ENCODE measurements around the gene KIRREL3. TPM values are rescaled to one million over a fixed set of nuclear protein-coding genes. Genes with fewer than 3 reads are reported as not detected.

Gene KIRREL3
- total RNA-seq, 1 experiment from 2014 or later, result 0.44 TPM

- Histone ChIP-seq H3F3A (ENCODE audit: low read length, unreplicated experiment) (no peaks in the 10 kb centered on the region), H3K9ac (ENCODE audit: low read length) (no peak overlapping the region), H3K4me1 (ENCODE audit: insufficient read depth, low read length) (no peaks in the 10 kb centered on the region), H3K79me2 (ENCODE audit: low read length) (no peaks in the 10 kb centered on the region), H3K4me3 (ENCODE audit: low read length) (no peak overlapping the region), H2AFZ (ENCODE audit: low read length) (no peak overlapping the region), H3K27me3 (ENCODE audit: low read length) (peaks cover 60% of the 10 kb centered on the region), H3K9me3 (ENCODE audit: low read length) (no peaks in the 10 kb centered on the region), H3K4me2 (ENCODE audit: low read length) (no peak overlapping the region), H4K20me1 (ENCODE audit: low read length) (no peaks in the 10 kb centered on the region), H3K27ac (ENCODE audit: low read length) (no peak overlapping the region), H3K9me2 (replicated peaks; ENCODE audit: low read length) (no peaks in the 10 kb centered on the region), H3K36me3 (ENCODE audit: low read depth, low read length) (no peaks in the 10 kb centered on the region)
- ATAC-seq (no peak), DNase-seq (no peak)
- no TSS peak for BruUV-seq (replicated peaks)
- no peak for TF ChIP-seq EZH2phosphoT487 (IDR thresholded peaks at IDR 0.05; ENCODE audit: borderline replicate concordance, low read length)
- no peak for TF ChIP-seq CTCF (conservative IDR thresholded peaks at IDR 0.05; ENCODE audit: low read depth, low read length)
- TF ChIP-seq EZH2 (IDR thresholded peaks at IDR 0.05; ENCODE audit: low read length, unreplicated experiment), result no peak
- ChIA-PET POLR2A (ENCODE audit: unreplicated experiment) (no interaction called here), CTCF (no interaction called here)
- intact Hi-C loops (cut with micrococcal nuclease), result no loop called here
Measured at GRCh38 chr11:126754591-126755426, 245.8 kb downstream of the KIRREL3 start.

GRCh38 chr11:126753990-126754389 is 246.6 kb downstream of the KIRREL3 start:
- BruUV-seq (replicated peaks), result no TSS peak
- Histone ChIP-seq H3K4me1 (ENCODE audit: insufficient read depth, low read length) (no peaks in the 10 kb centered on the region), H3K9me2 (replicated peaks; ENCODE audit: low read length) (no peaks in the 10 kb centered on the region), H3K27ac (ENCODE audit: low read length) (no peak overlapping the region), H3K9ac (ENCODE audit: low read length) (no peak overlapping the region), H2AFZ (ENCODE audit: low read length) (no peak overlapping the region), H3F3A (ENCODE audit: low read length, unreplicated experiment) (no peaks in the 10 kb centered on the region), H3K9me3 (ENCODE audit: low read length) (no peaks in the 10 kb centered on the region), H3K4me3 (ENCODE audit: low read length) (no peak overlapping the region), H4K20me1 (ENCODE audit: low read length) (no peaks in the 10 kb centered on the region), H3K79me2 (ENCODE audit: low read length) (no peaks in the 10 kb centered on the region), H3K27me3 (ENCODE audit: low read length) (peaks cover 67% of the 10 kb centered on the region), H3K36me3 (ENCODE audit: low read depth, low read length) (no peaks in the 10 kb centered on the region), H3K4me2 (ENCODE audit: low read length) (no peak overlapping the region)
- no peak for DNase-seq
- ATAC-seq, result no peak
- TF ChIP-seq EZH2phosphoT487 (IDR thresholded peaks at IDR 0.05; ENCODE audit: borderline replicate concordance, low read length), result no peak
- TF ChIP-seq EZH2 (IDR thresholded peaks at IDR 0.05; ENCODE audit: low read length, unreplicated experiment), result no peak
- TF ChIP-seq CTCF (conservative IDR thresholded peaks at IDR 0.05; ENCODE audit: low read depth, low read length), result no peak
- ChIA-PET CTCF (no interaction called here), POLR2A (ENCODE audit: unreplicated experiment) (no interaction called here)
- intact Hi-C loops (cut with micrococcal nuclease), result no loop called here

GRCh38 chr11:126751242-126751641 is 249.3 kb downstream of the KIRREL3 start:
- Histone ChIP-seq H3K27ac (ENCODE audit: low read length) (no peak overlapping the region), H3K4me3 (ENCODE audit: low read length) (no peak overlapping the region), H2AFZ (ENCODE audit: low read length) (no peak overlapping the region), H3K9me2 (replicated peaks; ENCODE audit: low read length) (no peaks in the 10 kb centered on the region), H3K9me3 (ENCODE audit: low read length) (no peaks in the 10 kb centered on the region), H3K79me2 (ENCODE audit: low read length) (no peaks in the 10 kb centered on the region), H3F3A (ENCODE audit: low read length, unreplicated experiment) (no peaks in the 10 kb centered on the region), H3K4me2 (ENCODE audit: low read length) (no peak overlapping the region), H3K27me3 (ENCODE audit: low read length) (peaks cover 71% of the 10 kb centered on the region), H3K9ac (ENCODE audit: low read length) (no peak overlapping the region), H3K4me1 (ENCODE audit: insufficient read depth, low read length) (no peaks in the 10 kb centered on the region), H4K20me1 (ENCODE audit: low read length) (no peaks in the 10 kb centered on the region), H3K36me3 (ENCODE audit: low read depth, low read length) (no peaks in the 10 kb centered on the region)
- CTCF ChIA-PET, result no interaction called here
- ATAC-seq (no peak), DNase-seq (no peak)
- POLR2A ChIA-PET (ENCODE audit: unreplicated experiment), result no interaction called here
- TF ChIP-seq EZH2 (IDR thresholded peaks at IDR 0.05; ENCODE audit: low read length, unreplicated experiment) (no peak), EZH2phosphoT487 (IDR thresholded peaks at IDR 0.05; ENCODE audit: borderline replicate concordance, low read length) (no peak), CTCF (conservative IDR thresholded peaks at IDR 0.05; ENCODE audit: low read depth, low read length) (no peak)
- intact Hi-C loops (cut with micrococcal nuclease), result no loop called here
- no TSS peak for BruUV-seq (replicated peaks)

All from PC-3 (cell line).